Activated naive CD8-positive, alpha-beta T cell treated with anti-CD3 and anti-CD28 coated beads, Interleukin-2, amount 50 U/mL, for 24 hours (primary cell): Measurements from ENCODE around the gene DALRD3.
"Not testable (repeated sequence)": the region's sequence is repeated elsewhere in the genome, so short reads cannot be mapped to it uniquely, and the experiment has no call there.

Source experiments
- ATAC-seq: fragments of 150-1000 bp; cut with Tn5 transposase; one replicate; pipeline ENCODE4 v1.10.0; 2021
- DNase-seq: peaks from one replicate; pipeline ENCODE4 v3.0.0; 2021
- H3K27ac Mint-ChIP-seq: one replicate; pipeline ENCODE4 v1.8.0; 2021; ENCODE audit warnings: mild to moderate bottlenecking, mixed read lengths
- H3K27me3 Mint-ChIP-seq: one replicate; pipeline ENCODE4 v1.8.0; 2021; ENCODE audit warnings: mixed read lengths
- H3K36me3 Mint-ChIP-seq: one replicate; pipeline ENCODE4 v1.8.0; 2021; ENCODE audit warnings: low read depth, mixed read lengths
- H3K4me1 Mint-ChIP-seq: one replicate; pipeline ENCODE4 v1.8.0; 2021; ENCODE audit warnings: mixed read lengths
- H3K4me3 Mint-ChIP-seq: one replicate; pipeline ENCODE4 v1.8.0; 2021; ENCODE audit warnings: mild to moderate bottlenecking, moderate library complexity, mixed read lengths
- H3K9me3 Mint-ChIP-seq: one replicate; pipeline ENCODE4 v1.8.0; 2021; ENCODE audit warnings: mixed read lengths

DALRD3 gene

DNA sequence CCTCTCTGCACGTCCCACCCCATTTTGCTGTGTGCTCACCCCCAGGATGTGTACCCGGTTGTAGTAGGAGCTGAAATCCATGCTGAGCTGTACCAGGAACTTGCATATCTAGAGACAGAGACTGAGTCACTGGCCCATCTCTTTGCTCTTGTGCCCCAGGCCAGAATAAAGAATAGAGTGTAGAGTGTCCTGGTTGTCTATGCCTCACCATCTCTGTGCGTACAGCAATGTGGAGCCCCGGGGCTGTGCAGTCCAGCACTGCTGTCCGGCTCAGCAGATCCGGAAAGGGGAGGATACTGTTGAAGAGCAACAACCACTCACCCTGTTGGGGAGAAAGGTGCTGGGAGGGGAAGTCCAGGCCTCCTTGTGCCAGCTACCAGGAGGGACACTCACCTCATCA lies 2.6 kb downstream of the DALRD3 start:
- no peaks in the 10 kb centered on the region for H3K27me3 Mint-ChIP-seq
- H3K4me3 Mint-ChIP-seq = no peak overlapping the region
- no peak for DNase-seq
- H3K9me3 Mint-ChIP-seq = no peaks in the 10 kb centered on the region
- no peak overlapping the region for H3K27ac Mint-ChIP-seq
- H3K36me3 Mint-ChIP-seq = peaks cover 21% of the 10 kb centered on the region
- peaks cover 27% of the 10 kb centered on the region for H3K4me1 Mint-ChIP-seq
- ATAC-seq = no peak

DNA sequence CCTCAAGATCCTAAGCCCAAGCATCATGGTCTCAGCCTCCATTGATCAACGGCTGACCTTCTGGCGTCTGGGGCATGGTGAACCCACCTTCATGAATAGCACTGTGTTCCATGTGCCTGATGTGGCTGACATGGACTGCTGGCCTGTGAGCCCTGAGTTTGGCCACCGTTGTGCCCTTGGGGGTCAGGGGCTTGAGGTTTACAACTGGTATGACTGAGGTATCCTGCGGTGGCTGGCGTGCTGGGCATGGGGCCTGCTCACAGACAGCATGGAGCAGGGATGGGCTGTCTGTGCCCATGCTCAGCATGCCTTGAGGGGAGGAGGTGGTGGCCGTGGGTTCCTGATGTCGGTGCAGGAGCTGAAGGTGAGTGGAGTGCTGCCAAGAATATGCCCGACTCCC lies 3.3 kb downstream of the DALRD3 start:
- H3K4me1 Mint-ChIP-seq = peaks cover 23% of the 10 kb centered on the region

DNA sequence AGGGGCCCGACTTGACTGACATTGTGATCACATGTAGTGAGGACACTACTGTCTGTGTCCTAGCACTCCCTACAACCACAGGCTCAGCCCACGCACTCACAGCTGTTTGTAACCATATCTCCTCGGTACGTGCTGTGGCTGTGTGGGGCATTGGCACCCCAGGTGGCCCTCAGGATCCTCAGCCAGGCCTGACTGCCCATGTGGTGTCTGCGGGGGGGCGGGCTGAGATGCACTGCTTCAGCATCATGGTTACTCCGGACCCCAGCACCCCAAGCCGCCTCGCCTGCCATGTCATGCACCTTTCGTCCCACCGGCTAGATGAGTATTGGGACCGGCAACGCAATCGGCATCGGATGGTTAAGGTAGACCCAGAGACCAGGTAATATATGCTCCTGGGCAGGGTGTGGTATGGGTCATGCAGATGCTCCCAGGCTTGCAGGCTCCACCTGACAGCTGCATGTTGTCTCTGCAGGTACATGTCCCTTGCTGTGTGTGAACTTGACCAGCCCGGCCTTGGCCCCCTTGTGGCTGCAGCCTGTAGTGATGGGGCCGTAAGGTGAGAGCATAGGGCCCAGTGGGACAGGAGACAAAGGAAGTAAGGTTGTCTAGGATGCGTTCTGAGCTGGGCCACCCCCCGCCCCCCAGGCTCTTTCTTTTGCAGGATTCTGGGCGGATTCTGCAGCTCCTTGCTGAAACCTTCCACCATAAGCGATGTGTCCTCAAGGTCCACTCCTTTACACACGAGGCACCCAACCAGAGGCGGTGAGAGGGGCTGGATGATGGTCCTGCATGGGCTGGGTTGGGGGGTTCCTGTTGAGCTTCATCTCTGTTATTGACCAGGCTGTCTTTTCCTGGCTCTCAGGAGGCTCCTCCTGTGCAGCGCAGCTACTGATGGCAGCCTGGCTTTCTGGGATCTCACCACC lies 4.4 kb downstream of the DALRD3 start:
- Mint-ChIP-seq H3K36me3 (peaks cover 24% of the 10 kb centered on the region), H3K27ac (no peak overlapping the region), H3K4me3 (no peak overlapping the region), H3K27me3 (no peaks in the 10 kb centered on the region), H3K9me3 (no peaks in the 10 kb centered on the region), H3K4me1 (peaks cover 17% of the 10 kb centered on the region)
- DNase-seq (peak; percentile 62), ATAC-seq (peak; percentile 33)

More for the DNA sequence above, 3.3 kb downstream of the DALRD3 start:
- no peak for ATAC-seq
- no peaks in the 10 kb centered on the region for H3K9me3 Mint-ChIP-seq
- no peaks in the 10 kb centered on the region for H3K27me3 Mint-ChIP-seq
- no peak overlapping the region for H3K27ac Mint-ChIP-seq
- H3K36me3 Mint-ChIP-seq = peaks cover 21% of the 10 kb centered on the region
- no peak overlapping the region for H3K4me3 Mint-ChIP-seq
- no peak for DNase-seq

- H3K4me3 Mint-ChIP-seq = no peak overlapping the region
- H3K9me3 Mint-ChIP-seq = no peaks in the 10 kb centered on the region
- ATAC-seq (no peak), DNase-seq (no peak)
- peaks cover 17% of the 10 kb centered on the region for H3K4me1 Mint-ChIP-seq
- H3K27ac Mint-ChIP-seq = no peak overlapping the region
- H3K27me3 Mint-ChIP-seq = no peaks in the 10 kb centered on the region
- H3K36me3 Mint-ChIP-seq = peaks cover 24% of the 10 kb centered on the region
These were observed 5.2 kb downstream of the DALRD3 start for GRCh38 chr3:49013113-49013737.

DNA sequence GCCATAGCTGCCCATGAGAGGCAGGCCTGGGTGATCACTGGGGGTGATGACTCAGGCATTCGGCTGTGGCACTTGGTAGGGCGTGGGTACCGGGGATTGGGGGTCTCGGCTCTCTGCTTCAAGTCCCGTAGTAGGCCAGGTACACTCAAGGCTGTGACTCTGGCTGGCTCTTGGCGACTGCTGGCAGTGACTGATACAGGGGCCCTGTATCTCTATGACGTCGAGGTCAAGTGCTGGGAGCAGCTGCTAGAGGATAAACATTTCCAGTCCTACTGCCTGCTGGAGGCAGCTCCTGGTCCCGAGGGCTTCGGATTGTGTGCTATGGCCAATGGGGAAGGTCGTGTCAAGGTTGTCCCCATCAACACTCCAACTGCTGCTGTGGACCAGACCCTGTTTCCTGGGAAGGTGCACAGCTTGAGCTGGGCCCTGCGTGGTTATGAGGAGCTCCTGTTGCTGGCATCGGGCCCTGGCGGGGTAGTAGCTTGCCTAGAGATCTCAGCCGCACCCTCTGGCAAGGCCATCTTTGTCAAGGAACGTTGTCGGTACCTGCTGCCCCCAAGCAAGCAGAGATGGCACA lies 5.9 kb downstream of the DALRD3 start:
- H3K4me1 Mint-ChIP-seq = peaks cover 20% of the 10 kb centered on the region
- no peak overlapping the region for H3K4me3 Mint-ChIP-seq
- no peak for ATAC-seq
- H3K9me3 Mint-ChIP-seq = no peaks in the 10 kb centered on the region
- H3K36me3 Mint-ChIP-seq = peaks cover 28% of the 10 kb centered on the region
- no peak for DNase-seq
- H3K27me3 Mint-ChIP-seq = no peaks in the 10 kb centered on the region
- H3K27ac Mint-ChIP-seq = no peak overlapping the region

DNA sequence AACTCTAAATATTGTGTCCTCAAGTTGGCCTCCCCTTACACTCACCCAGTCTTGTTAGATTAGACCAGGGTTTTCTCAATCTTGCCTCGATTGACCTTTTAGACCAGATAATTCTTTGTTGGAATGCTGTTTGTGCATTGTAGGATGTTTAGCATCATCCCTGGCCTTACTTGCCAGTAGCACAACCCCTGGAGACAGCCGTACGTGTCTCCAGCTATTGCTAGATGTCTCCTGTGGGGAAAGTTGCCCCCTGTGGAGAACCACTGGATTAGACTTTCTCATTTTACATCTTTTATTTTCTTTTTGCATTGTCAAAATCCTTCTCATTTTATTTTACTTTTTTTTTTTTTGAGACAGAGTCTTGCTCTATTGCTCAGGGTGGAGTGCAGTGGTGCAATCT lies 9.0 kb downstream of the DALRD3 start:
- Mint-ChIP-seq H3K27me3 (no peaks in the 10 kb centered on the region), H3K9me3 (no peaks in the 10 kb centered on the region), H3K36me3 (peaks cover 18% of the 10 kb centered on the region), H3K4me3 (peak overlapping the region; percentile 99), H3K4me1 (peaks cover 17% of the 10 kb centered on the region), H3K27ac (no peak overlapping the region)
- ATAC-seq (no peak), DNase-seq (no peak)

- Mint-ChIP-seq H3K36me3 (peaks cover 18% of the 10 kb centered on the region), H3K4me3 (peak overlapping the region; percentile 99), H3K4me1 (peaks cover 17% of the 10 kb centered on the region), H3K27ac (peak overlapping the region; percentile 99)
- not testable (repeated sequence) for H3K9me3 Mint-ChIP-seq, ATAC-seq, DNase-seq, H3K27me3 Mint-ChIP-seq
These were observed 9.8 kb downstream of the DALRD3 start for GRCh38 chr3:49008627-49009026.

DNA sequence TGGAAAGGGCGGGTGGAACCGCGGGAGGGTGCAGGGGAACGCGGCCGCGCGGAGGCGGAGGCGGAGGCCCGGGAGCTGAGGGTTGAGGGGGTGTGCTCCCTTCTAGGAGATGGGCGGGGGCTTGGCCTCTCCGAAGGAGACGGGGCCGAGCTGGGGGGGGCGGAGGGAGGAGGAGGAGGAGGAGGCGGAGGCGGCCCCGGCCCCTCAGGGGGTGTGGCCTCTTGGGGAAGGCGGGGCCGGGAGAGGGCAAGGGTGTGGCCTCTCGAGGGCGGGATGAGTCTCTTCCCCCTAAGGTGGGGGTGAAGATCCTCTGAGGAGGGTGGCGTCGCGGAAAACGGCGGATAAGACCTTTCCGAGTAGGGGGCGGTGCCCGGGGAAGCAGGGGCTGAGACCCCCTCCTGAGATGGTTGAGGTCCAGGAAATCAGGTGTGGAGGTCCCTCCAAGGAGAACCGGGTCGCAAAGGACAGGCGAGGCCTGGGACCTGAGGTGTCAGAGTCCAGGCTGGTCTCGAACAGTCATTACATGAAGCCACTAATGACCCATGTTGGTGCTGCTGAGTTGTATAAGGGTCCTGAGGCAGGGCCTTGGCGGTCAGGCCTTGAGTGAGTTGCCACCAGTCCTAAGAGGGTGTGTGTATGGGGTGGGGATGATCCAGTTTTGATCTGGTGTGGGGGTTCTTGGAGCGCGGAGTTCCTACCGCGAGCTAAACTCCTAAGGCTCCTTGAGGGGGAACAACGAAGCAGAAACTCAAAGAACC lies 10.4 kb downstream of the DALRD3 start:
- peak overlapping the region; percentile 99 for H3K4me3 Mint-ChIP-seq
- peaks cover 17% of the 10 kb centered on the region for H3K4me1 Mint-ChIP-seq
- peak overlapping the region; percentile 99 for H3K27ac Mint-ChIP-seq
- peak; percentile 89 for DNase-seq
- H3K9me3 Mint-ChIP-seq = no peaks in the 10 kb centered on the region
- peak; percentile 55 for ATAC-seq
- H3K27me3 Mint-ChIP-seq = no peaks in the 10 kb centered on the region
- H3K36me3 Mint-ChIP-seq = peaks cover 18% of the 10 kb centered on the region

GRCh38 chr3:49007068-49007770 lies 11.2 kb downstream of the DALRD3 start, which contains the start of gene WDR6:
WDR6 (plus strand) TSS chr3:49007391; CDS start chr3:49007432, 41 bp downstream.
- no peaks in the 10 kb centered on the region for H3K27me3 Mint-ChIP-seq
- peak within 1 kb of the TSS; percentile 99 for H3K4me3 Mint-ChIP-seq
- H3K4me1 Mint-ChIP-seq = peaks cover 17% of the 10 kb centered on the region
- no peaks in the 10 kb centered on the region for H3K9me3 Mint-ChIP-seq
- ATAC-seq (peak; percentile 92), DNase-seq (peak; percentile 97)
- H3K36me3 Mint-ChIP-seq = peaks cover 15% of the 10 kb centered on the region
- peak within 1 kb of the TSS; percentile 99 for H3K27ac Mint-ChIP-seq

DNA sequence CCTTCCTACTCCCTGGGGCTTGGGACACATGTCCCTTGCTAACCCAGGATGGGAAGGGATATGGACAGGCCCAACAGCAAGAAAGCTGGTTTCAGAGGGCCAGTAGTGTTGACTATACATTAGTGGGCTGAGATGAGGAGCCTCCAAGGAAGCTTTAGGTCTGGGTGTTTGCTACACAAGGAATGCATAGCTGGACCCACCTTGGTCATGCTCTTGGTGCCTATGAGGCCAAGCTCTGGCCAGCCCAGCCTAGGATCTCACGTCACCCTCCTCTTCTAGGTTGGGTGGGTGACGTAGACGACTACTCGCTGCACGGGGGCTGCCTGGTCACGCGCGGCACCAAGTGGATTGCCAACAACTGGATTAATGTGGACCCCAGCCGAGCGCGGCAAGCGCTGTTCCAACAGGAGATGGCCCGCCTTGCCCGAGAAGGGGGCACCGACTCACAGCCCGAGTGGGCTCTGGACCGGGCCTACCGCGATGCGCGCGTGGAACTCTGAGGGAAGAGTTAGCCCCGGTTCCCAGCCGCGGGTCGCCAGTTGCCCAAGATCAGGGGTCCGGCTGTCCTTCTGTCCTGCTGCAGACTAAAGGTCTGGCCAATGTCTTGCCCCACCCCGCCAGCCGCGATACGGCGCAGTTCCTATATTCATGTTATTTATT lies 11.8 kb downstream of the DALRD3 start:
- no peaks in the 10 kb centered on the region for H3K27me3 Mint-ChIP-seq
- DNase-seq (no peak), ATAC-seq (no peak)
- H3K4me1 Mint-ChIP-seq = peaks cover 17% of the 10 kb centered on the region
- H3K4me3 Mint-ChIP-seq = peak overlapping the region; percentile 99
- no peaks in the 10 kb centered on the region for H3K9me3 Mint-ChIP-seq
- H3K27ac Mint-ChIP-seq = peak overlapping the region; percentile 99
- H3K36me3 Mint-ChIP-seq = peaks cover 10% of the 10 kb centered on the region

DNA sequence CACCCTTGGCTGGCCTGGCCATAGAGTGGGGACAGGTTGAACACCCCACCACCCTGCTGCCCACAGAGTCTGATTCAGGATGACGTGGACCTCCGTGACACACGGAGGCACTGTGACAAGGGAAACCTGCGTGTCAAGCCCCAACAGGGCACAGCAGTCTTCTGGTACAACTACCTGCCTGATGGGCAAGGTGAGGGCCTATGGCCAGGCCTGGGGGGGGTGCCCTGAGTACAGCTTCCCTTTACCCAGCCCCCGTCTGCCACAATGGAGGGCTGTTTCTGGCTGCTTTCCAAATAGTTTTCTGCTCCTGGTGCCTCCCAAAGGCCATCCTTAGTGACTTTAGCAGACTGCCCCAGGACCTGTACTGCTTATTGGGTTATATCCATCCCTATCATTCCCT lies 12.4 kb downstream of the DALRD3 start:
- H3K27me3 Mint-ChIP-seq = no peaks in the 10 kb centered on the region
- H3K4me1 Mint-ChIP-seq = peaks cover 17% of the 10 kb centered on the region
- no peaks in the 10 kb centered on the region for H3K9me3 Mint-ChIP-seq
- peaks cover 10% of the 10 kb centered on the region for H3K36me3 Mint-ChIP-seq
- DNase-seq (no peak), ATAC-seq (no peak)
- peak overlapping the region; percentile 99 for H3K4me3 Mint-ChIP-seq
- no peak overlapping the region for H3K27ac Mint-ChIP-seq

DNA sequence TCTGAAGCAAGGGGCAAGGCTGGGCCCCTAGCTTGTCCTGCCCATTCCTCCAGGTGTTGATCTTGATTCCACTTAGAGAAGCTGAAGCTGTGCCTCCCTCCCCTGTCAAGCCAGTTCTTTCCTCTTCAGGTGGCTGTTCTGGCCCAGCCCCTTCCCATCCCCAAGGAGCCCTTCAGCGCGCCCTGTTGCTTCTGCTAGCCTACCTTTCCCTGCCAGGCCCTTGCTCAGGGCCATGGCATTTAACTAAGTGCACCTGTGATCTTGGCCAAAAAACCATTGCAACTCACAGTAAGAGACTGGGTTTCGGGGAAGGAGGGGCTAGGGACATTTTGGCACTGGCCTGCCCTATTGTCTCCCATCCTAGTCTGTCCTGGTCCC lies 13.1 kb downstream of the DALRD3 start:
- Mint-ChIP-seq H3K27me3 (no peaks in the 10 kb centered on the region), H3K4me3 (no peak overlapping the region), H3K4me1 (peaks cover 17% of the 10 kb centered on the region)

More for the DNA sequence above, 13.1 kb downstream of the DALRD3 start:
- ATAC-seq (no peak), DNase-seq (no peak)
- no peaks in the 10 kb centered on the region for H3K9me3 Mint-ChIP-seq
- H3K36me3 Mint-ChIP-seq = peaks cover 10% of the 10 kb centered on the region
- H3K27ac Mint-ChIP-seq = no peak overlapping the region
